HUDEP-2 (cell line): Measurements from ENCODE around the gene SPIB.
"Not testable (repeated sequence)": the region's sequence is repeated elsewhere in the genome, so short reads cannot be mapped to it uniquely, and the experiment has no call there.

Experiments used
- DNase-seq, 76 experiments: peaks; one replicate each; lab custom pipeline; 2025; ENCODE audit not compliant: unreplicated experiment in 76 of 76; lab: John Stamatoyannopoulos, UW

SPIB gene

DNA sequence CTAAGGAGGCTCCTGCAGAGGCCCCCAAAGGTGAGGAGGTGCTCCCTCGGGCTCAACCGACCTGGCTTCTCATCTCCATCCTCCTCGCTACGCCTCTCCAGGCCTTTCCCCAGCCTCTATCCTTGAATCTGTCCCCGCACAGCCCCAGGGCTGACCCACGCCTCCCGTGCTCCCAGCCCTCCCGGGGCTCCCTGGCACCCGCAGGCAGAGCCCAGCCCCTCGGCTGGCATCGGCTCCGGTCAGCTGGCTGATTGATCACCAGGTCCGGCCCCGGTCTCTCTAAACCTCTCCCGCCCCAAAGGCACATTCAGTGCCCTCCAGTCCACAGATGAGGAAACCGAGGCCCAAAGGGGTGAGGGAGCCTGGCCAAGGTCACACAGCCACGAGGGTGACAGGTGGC lies 16.5 kb downstream of the SPIB start:
- no peak for DNase-seq

- DNase-seq: no peak
Observed at GRCh38 chr19:50435627-50436026, 16.9 kb downstream of the SPIB start.

DNA sequence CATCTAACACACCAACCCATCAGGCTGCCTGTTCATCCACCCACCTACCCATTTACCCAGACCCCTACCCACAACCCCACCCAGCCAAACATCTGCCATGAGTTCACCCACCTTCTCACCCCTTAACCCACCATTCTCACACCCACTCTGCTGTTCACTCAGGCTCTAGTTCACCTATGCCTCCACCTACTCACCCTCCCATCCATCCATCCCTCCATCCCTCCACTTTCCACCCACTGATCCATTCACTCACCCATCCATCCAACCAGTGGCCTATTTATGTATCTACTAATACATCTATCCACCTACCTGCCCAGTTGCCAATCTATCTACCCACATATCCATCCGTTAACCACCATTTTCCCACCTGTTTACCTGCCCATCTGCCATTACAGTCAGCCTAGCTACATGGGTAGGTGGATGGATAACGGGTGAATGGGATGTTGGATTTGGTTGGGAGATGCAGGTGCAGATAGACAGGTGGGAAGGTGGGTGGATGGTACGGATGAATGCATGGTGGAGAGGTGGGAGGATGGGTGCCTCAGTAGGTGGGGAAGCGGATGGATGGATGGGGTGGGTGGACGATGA lies 19.2 kb downstream of the SPIB start:
- no peak for DNase-seq

- DNase-seq: not testable (repeated sequence)
Observed at GRCh38 chr19:50439130-50439529, 20.4 kb downstream of the SPIB start.

- DNase-seq: no peak
Observed at GRCh38 chr19:50444059-50444458, 25.3 kb downstream of the SPIB start.

DNA sequence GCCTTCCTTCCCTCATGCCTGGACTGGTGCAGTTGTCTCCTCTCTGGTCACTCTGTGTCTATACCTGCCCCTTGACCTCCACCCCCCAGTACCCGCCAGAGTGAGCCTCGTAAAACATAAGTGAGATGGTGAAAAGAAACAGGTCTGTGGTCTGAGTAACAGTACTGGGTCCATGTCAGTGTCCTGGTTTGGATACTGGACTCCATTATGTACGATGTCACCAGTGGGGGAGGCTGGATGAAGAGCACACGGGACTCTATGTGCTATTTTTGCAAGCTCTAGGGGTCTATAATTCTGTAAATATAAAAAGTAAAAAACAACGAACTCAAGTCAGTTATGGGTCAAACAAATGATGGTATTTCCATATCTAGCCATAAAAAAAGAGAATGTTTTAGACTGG lies 28.3 kb downstream of the SPIB start:
- DNase-seq: no peak

DNA sequence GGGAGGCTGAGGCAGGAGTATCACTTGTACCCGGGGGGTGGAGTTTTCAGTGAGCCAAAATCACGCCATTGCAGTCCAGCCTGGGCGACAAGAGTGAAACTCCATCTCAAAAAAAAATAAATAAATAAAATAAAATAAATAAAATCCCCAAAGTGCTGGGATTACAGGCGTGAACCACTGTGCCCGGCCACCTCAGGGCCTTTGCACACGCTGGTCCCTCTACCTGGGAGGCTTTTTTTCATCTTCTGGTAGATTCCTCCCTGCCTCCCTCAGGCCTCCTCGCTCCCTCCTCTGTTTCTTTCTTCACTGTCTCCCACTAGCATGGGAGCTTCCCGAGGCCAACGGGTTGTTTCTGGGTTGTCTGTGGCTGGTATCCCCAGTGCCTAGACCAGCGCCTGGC lies 29.0 kb downstream of the SPIB start:
- no peak for DNase-seq

DNA sequence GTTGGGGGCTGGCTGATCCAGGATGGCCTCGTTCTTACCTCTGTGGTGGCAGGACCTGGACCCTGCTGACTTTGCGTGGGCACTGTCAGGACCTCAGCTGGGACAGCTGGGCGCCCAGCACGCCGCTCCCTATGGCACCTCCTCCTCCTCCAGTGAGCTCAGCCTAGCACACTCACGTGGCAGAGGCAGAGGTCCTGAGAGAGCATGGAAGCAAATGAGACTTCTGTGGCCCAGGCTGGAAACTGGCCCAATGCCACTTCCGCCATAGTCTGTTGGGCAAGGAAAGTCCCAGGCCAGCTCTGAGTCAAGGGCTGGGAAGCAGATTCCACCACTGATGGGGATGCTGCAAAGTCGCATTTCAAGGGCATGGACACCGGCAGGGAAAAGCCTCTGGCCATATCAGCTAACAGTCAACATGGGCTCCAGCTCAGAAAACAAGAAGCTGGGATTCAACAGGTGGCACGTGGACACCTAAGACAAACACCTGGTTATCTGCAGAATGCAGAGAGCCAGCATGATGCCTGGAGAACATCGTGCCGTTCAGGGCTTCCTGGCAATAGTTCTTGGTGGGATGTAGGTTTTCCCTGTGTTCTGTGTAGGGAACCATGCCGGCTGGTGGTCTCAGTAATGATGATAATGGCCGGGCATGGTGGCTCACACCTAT lies 30.6 kb downstream of the SPIB start:
- DNase-seq: no peak

GRCh38 chr19:50450369-50451222 lies 31.9 kb downstream of the SPIB start:
- no peak for DNase-seq

DNA sequence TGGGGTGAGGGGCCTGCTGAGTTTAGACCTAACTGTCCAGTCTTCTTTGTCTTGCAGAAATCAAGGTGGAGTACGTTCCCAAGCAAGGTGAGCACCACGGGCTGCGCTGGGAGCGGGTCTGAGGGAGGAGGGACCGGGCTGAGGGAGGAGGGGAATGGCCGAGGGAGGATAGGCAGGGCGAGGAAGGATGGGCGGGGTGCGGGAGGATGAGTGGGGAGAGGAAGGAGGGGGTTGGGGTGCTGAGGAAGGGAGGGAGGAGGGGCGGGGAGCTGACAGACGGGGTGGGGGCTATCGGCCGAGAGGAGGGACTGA lies 32.4 kb downstream of the SPIB start:
- no peak for DNase-seq

- no peak for DNase-seq
Observed at GRCh38 chr19:50453243-50453642, 34.5 kb downstream of the SPIB start.

DNA sequence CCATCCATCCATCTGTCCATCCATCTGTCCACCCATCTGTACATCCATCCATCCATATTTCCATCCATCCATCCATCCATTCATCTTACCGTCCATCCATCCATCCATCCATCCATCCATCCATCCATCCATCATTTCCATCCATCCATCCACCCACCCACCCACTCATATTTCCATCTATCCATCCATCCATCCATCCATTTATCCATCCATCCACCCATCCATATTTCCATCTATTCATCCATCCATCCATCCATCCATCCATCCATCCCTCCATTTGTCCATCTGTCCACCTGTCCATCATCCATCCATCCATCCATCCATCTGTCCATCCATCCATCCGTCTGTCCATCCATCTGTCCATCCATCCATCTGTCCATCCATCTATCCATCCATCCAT lies 37.3 kb downstream of the SPIB start:
- no peak for DNase-seq

GRCh38 chr19:50457300-50457699 lies 38.6 kb downstream of the SPIB start:
- DNase-seq: no peak

DNA sequence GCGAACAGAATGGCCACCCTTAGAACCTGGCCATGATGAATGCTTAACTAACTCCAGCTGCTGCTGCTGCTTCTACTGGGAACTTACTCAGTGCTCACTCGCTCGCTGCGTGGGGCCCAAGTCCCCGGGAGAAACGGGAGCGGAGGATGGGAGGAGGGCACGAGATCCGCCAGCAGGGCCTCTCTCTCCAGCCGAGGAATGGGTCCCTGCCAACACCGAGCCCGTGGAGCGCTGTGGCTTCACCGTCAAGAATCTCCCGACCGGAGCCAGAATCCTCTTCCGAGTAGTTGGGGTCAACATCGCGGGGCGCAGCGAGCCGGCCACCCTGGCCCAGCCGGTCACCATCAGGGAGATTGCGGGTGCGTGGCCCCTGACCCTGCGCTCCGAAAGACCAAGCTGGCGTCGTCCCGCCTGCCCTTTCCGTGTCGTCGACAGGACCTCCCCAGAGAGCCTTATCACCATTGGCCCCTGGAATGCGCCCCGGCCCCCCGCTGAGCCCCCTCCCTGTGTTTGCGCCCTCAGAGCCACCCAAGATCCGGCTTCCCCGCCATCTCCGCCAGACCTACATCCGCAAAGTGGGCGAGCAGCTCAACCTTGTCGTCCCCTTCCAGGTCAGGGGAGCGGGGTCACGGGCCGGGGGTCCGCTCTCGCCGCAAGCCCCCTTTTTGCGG lies 39.8 kb downstream of the SPIB start:
- DNase-seq: no peak

- no peak for DNase-seq
Observed at GRCh38 chr19:50459067-50459456, 40.3 kb downstream of the SPIB start.

- DNase-seq: no peak
Observed at GRCh38 chr19:50459638-50460037, 40.9 kb downstream of the SPIB start.

DNA sequence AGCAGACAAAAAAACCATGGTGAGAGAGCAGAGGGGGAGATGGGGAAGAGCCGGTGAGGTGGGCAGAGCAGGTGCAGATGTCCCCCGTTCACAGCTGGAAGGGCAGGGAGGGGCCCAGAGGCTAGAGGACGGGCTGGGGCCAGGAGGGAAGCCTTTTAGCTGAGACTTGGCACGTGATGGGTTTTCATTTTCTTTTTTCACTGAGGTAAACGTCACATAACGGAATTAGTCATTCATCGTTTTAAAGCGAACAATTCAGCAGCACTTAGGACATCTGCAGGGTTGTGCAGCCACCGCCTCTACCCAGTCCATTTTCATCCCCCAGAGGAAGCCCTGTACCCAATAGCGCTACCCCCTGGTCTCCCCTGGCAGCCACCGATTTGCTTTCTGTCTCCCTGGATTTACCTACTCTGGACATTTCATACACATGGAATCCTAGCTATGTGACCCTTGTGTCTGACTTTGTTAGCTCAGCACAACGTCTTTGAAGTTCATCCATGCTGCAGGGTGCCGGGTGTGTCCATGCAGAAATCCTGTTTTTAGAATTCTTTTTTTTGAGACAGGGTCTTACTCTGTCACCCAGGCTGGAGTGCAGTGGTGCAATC lies 41.5 kb downstream of the SPIB start:
- DNase-seq: peak in 2 of 76 experiments; percentile 10 to 23

GRCh38 chr19:50461066-50461875 lies 42.5 kb downstream of the SPIB start:
- peak in 67 of 76 experiments; percentile 14 to 83 (median 61) for DNase-seq

DNA sequence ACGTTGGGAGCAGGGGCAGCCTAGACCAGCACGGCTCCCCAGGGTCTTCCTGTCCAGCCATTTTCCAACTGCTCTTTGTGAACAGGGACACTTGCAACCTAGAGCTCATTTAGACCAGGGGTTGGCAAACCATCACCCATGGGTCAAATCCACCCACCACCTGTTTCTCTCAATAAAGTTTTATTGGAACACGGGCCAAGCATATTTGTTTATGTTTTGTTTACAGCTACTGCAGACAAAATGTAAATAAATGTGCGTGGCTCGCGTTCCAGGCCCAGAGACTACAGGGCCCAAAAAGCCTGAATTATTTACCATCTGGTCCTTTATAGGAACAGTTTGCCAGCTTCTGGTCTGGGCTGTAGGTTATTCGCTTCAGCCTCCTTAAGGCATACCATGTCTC lies 44.2 kb downstream of the SPIB start:
- DNase-seq: no peak

GRCh38 chr19:50464348-50464747 lies 45.6 kb downstream of the SPIB start:
- DNase-seq: no peak
